Measurements from ENCODE around the gene SPATA46.

Gene SPATA46

DNA sequence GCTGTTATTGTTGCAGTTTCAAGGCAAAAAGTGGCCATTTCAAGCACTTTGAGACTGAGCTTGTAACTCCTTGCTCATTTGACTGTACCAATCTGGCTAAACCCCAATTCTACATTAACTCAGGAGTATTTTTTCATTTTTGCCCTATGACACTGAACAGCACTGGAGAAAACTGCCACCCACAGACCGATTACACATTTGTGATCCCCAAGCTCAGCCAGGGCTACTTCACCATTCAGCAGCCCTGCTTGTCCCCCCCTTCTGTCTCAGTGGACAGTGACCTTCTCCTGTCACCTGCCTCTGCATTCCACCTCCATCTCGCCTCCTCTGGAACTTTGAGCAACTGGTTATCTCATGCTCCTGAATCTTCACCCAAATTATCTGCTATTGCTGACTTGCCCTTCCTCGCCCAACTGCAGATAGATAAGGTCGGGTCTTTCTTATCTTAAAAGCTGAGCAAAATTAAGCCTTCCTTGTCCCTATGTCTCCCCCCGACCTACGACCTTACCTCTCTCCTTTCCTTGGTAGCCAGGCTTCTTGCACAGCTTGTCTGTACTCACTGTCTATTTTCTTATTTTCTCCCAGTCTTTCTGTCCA, 25.3 kb downstream of the SPATA46 start:
- DNase-seq: no peak

DNA sequence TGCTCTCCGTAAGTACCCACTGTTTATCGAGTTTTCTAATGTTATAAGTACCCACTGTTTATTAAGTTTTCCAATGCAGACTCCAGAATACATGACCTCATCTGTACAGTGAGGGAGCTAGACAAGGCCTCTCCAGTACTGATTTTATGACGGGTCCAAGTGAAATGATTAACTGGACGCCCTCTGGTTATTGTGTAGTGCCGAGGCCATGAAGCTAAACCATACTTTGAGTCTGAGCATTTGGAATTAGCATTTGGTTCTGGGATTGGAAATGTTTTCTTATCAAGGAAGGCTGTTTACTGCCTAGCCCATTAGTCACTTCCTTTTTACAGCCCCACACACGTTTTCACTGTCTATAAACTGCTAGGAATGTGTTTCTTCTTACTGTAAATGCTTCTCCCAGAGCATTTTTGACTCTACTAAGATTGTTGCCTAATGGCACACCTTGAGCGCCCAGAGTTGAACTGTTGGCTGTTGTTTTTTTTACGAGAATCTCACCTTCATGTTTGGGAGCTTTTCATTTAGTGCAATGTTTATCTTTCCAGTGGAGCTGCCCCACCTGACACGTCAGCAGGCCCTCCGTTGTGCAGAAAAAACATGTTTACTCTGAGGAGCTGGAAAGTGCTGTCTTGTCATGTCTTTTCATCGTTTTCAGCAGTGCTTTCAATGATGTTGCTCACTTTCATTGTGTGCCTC, 26.9 kb downstream of the SPATA46 start:
- DNase-seq: no peak

DNA sequence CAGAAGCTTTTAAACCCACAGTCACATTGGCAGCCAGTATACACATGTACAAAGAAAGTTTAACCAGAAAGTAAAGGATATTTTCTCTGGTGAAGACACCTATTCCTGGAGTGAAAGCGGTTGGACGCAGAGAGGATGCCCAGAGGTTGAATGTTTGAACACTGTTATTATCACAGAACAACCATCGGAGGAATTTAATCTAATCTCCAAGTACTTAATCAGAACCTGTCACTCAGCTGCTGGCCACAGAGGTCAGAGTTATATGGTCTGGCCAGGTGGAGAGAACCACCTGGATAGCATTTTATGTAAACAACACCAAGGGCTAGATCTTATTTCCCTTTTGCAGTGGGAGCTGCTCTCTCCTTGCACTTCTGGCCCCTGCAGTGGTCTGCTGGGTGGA, 29.4 kb downstream of the SPATA46 start:
- no peak for DNase-seq

GRCh38 chr1:162343470-162343869, 33.2 kb downstream of the SPATA46 start:
- DNase-seq: no peak

DNA sequence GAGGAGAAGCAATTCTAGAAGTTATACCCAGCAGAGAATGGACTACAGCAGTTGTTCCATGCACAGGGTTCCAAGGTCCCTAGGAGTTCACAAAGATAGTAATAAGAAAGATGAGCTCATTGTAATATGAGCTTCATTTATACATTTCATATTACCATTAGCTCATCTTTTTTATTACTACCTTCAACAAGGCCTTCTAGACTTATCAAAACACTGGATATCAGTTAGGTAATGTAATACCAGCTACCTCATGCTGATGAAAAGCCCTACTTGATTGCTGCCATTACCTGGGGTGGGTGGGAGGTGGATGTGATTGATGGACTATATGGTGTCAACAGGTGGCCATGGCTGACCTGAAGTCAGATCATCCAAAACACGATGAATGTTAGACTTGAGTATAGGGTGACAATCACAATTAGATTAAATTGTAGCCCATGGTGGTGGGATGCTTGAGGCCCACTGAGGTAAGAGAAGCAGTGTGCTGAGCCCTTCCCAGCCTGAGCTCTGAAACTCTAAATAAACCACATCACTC, 34.1 kb downstream of the SPATA46 start:
- no peak for DNase-seq

- no peak for DNase-seq
Observed at GRCh38 chr1:162336621-162337285, 39.9 kb downstream of the SPATA46 start.

GRCh38 chr1:162335126-162335525, 41.5 kb downstream of the SPATA46 start:
- DNase-seq: no peak

GRCh38 chr1:162333991-162334390, 42.7 kb downstream of the SPATA46 start:
- no peak for DNase-seq

GRCh38 chr1:162329826-162330225, 46.8 kb downstream of the SPATA46 start:
- DNase-seq: no peak

GRCh38 chr1:162328512-162328911, 48.1 kb downstream of the SPATA46 start:
- no peak for DNase-seq

DNA sequence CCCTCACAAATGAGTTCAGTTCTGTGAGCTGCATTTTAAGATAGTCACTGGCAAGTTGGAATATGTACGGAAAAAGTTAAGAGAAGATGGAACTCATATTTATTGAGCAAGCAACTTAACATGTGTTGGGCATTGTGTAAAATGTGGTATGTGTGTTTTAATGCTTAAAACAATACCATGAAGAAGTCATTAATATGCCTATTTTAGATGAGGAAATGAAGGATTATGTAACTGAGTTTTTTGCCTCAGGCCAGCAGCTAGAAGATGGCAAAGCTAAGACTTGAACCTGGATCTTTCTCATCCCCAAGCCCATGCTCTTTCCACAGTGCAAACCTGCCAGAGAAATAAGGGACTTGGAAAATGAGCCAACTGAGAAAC, 48.9 kb downstream of the SPATA46 start:
- no peak for DNase-seq

GRCh38 chr1:162327144-162327787, 49.4 kb downstream of the SPATA46 start:
- no peak for DNase-seq

DNA sequence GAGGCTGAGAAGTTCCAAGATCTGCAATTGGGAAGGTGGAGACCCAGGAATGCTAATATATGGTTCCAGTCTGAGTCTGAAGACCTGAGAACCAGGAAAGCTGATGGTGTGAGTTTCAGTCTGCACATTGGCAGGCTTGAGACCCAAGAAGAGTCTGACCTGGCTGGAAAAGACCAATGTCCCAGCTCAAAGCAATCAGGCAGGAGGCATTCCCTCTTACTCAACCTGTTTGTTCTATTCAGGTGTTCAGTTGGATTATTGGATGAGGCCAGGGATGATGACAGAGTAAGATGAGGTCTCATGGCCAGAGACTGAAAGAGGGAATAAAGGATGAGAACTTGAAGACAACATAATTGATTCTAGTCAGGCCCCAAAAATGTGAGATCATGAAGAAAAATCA, 50.1 kb downstream of the SPATA46 start:
- no peak for DNase-seq

DNA sequence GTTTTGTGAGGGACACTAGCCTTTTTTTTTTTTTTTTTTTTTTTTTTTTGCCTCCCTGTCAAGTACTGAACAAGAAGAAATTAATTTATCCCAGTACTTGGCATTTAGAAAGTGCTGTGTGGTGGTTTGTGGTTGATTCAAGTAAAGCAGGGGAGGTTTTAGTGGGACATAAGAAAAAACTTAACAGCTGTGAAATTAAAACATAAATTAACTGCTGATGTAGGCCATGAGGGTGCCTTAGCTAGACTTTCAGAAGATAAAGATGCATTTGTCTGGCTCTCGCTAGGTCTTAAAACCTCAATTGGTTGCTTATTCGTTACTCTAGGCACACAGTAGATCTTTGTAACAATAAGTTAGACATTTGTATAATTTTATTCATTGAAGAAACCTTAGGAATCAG, 52.3 kb downstream of the SPATA46 start:
- DNase-seq: no peak

All from activated naive CD4-positive, alpha-beta T cell treated with Interleukin-2 at 50 U/mL for 16 hours (primary cell).